Memory B cell (primary cell): ENCODE measurements around the gene IGSF21.

Source experiments
- ATAC-seq: fragments of 150-1000 bp; cut with Tn5 transposase; 2 replicates; pipeline ENCODE4 v1.10.0; 2021; ENCODE audit warnings: low read depth, mild to moderate bottlenecking, moderate library complexity
- DNase-seq, 2 donors: peaks; one replicate each; pipeline ENCODE4 v3.0.0; 2022; ENCODE audit warnings: low spot score in 2 of 2
- H3K27ac Mint-ChIP-seq: one replicate; pipeline ENCODE4 v1.8.0; 2022; ENCODE audit warnings: mild to moderate bottlenecking, moderate library complexity, mixed read lengths
- H3K27me3 Mint-ChIP-seq: one replicate; pipeline ENCODE4 v1.8.0; 2022; ENCODE audit warnings: mixed read lengths
- H3K36me3 Mint-ChIP-seq: one replicate; pipeline ENCODE4 v1.8.0; 2022; ENCODE audit warnings: mild to moderate bottlenecking, mixed read lengths
- H3K4me1 Mint-ChIP-seq: one replicate; pipeline ENCODE4 v1.8.0; 2022; ENCODE audit warnings: mixed read lengths
- H3K4me3 Mint-ChIP-seq: one replicate; pipeline ENCODE4 v1.8.0; 2022; ENCODE audit warnings: mild to moderate bottlenecking, moderate library complexity, mixed read lengths
- H3K9me3 Mint-ChIP-seq: one replicate; pipeline ENCODE4 v1.8.0; 2022; ENCODE audit warnings: mixed read lengths

Gene IGSF21

DNA sequence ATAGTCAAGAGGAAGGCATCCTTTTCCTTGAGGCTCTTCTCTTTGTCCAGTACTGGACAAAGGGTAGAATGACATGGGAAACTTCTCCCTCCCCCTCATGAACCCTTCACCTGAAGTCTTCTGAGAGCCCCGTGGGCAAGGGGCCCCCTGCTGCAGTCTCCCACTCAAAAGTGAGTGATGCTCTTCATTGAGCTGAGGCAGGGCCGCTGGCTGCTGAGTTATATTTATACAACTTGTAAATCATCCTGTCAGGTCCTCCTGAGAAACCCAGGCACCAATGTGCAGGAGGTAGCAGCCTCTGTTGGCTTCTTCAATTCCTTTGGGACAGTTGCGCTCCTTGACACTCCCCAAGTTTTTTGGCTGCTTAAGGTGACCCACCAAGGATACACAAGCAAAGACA is 150.2 kb downstream of the IGSF21 start:
- Mint-ChIP-seq H3K4me3 (no peak overlapping the region), H3K4me1 (no peaks in the 10 kb centered on the region), H3K36me3 (no peaks in the 10 kb centered on the region), H3K9me3 (peaks cover 7% of the 10 kb centered on the region), H3K27me3 (peaks cover 12% of the 10 kb centered on the region), H3K27ac (no peak overlapping the region)
- DNase-seq, result no peak
- ATAC-seq, result no peak

- peaks cover 9% of the 10 kb centered on the region for H3K27me3 Mint-ChIP-seq
- no peak overlapping the region for H3K4me3 Mint-ChIP-seq
- no peak overlapping the region for H3K27ac Mint-ChIP-seq
- H3K9me3 Mint-ChIP-seq, result peaks cover 3% of the 10 kb centered on the region
- no peak for DNase-seq
- H3K36me3 Mint-ChIP-seq, result no peaks in the 10 kb centered on the region
- no peak for ATAC-seq
- no peaks in the 10 kb centered on the region for H3K4me1 Mint-ChIP-seq
Measured at GRCh38 chr1:18261891-18262290, 154.3 kb downstream of the IGSF21 start.

- Mint-ChIP-seq H3K27ac (no peak overlapping the region), H3K4me3 (no peak overlapping the region), H3K9me3 (peaks cover 3% of the 10 kb centered on the region), H3K4me1 (no peaks in the 10 kb centered on the region), H3K36me3 (no peaks in the 10 kb centered on the region), H3K27me3 (peaks cover 8% of the 10 kb centered on the region)
- DNase-seq (no peak), ATAC-seq (no peak)
Measured at GRCh38 chr1:18262726-18263125, 155.1 kb downstream of the IGSF21 start.

DNA sequence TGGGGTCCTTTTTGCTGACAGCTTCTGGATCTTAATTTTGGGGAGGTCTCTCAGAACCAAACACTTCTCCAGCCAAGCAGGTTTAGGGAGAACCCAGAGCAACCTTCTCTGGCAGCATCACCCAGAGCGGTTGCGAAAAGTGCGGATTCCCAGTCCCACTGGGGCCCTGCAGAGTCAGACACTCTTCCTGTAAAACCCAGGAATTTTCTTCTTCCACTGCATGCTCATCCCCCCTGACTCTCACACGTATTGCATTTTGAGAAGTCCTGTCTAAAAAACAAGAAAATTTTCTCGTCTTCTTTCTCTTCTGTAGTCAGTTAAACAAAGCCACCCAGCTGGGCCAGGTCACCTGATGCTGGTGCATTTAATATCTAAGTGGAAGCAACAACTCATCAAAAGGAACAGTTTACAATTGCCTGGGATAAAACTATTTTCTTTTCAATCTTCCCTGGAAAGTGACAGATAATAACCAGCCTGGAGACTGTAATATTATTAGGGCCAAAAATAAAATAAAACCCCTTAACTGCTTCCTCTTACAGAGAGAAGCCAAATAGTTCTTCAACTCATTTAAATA is 156.0 kb downstream of the IGSF21 start:
- no peak for DNase-seq
- H3K36me3 Mint-ChIP-seq, result no peaks in the 10 kb centered on the region

DNA sequence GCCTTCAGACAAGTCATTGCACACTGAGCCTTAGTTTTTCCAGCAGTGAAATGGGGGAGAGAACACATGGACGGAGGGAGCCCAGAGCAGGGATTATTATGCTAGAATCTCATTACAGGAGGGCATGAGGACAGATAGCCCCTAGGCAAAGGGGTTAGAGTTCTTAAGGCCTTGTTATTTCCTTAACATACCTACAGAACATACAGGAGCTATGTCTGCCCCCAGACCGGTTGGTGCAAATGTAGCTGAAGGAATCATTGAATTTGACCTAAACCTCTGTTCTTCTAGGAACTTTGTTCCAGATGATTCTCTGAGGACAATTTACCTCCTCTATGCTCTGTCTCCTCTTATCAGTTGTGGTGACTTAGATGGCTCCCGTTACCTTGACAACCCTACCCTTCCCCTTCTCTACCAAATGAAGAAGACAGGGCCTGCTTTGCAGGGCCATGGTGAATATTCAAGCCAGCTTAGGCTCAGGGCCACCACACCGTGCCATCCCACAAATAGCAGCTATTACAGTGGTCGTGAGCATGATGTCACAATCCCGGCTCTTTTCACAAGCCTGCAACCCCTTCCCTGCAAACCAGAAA is 156.9 kb downstream of the IGSF21 start:
- no peaks in the 10 kb centered on the region for H3K4me1 Mint-ChIP-seq
- ATAC-seq (no peak), DNase-seq (no peak)
- no peak overlapping the region for H3K4me3 Mint-ChIP-seq
- peaks cover 9% of the 10 kb centered on the region for H3K27me3 Mint-ChIP-seq
- no peak overlapping the region for H3K27ac Mint-ChIP-seq
- no peaks in the 10 kb centered on the region for H3K36me3 Mint-ChIP-seq
- peaks cover 2% of the 10 kb centered on the region for H3K9me3 Mint-ChIP-seq

More for the DNA sequence above, 156.0 kb downstream of the IGSF21 start:
- Mint-ChIP-seq H3K4me3 (no peak overlapping the region), H3K4me1 (no peaks in the 10 kb centered on the region), H3K27me3 (peaks cover 8% of the 10 kb centered on the region), H3K9me3 (peaks cover 3% of the 10 kb centered on the region), H3K27ac (no peak overlapping the region)
- no peak for ATAC-seq

DNA sequence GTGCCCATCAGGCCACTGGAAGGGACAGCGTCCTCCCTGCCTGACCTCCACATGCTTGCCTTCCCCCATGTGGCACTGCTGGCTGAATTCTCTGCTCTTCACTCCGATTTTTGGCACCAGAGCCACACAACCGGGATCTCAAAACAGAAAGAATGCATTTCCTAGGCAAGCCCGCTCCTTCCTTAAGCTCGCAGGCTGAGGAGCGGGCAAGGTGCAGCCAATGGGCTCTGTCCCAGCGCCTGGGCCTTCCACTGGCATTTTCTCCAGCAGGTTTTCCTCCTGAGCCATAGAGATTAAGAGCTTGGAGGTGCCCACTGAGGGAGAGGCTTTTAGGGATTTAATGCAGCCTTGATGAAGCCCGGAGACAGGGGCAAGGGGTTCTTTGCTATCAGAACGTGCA is 158.0 kb downstream of the IGSF21 start:
- Mint-ChIP-seq H3K4me1 (no peaks in the 10 kb centered on the region), H3K9me3 (no peaks in the 10 kb centered on the region)
- ATAC-seq, result no peak

GRCh38 chr1:18266391-18266790 is 158.8 kb downstream of the IGSF21 start:
- no peaks in the 10 kb centered on the region for H3K4me1 Mint-ChIP-seq
- H3K36me3 Mint-ChIP-seq, result no peaks in the 10 kb centered on the region
- H3K9me3 Mint-ChIP-seq, result no peaks in the 10 kb centered on the region
- ATAC-seq, result no peak
- DNase-seq, result no peak
- peaks cover 4% of the 10 kb centered on the region for H3K27me3 Mint-ChIP-seq
- H3K4me3 Mint-ChIP-seq, result no peak overlapping the region
- H3K27ac Mint-ChIP-seq, result no peak overlapping the region

More for the DNA sequence above, 158.0 kb downstream of the IGSF21 start:
- H3K27ac Mint-ChIP-seq, result no peak overlapping the region
- no peak for DNase-seq
- H3K4me3 Mint-ChIP-seq, result no peak overlapping the region
- peaks cover 6% of the 10 kb centered on the region for H3K27me3 Mint-ChIP-seq
- H3K36me3 Mint-ChIP-seq, result no peaks in the 10 kb centered on the region

DNA sequence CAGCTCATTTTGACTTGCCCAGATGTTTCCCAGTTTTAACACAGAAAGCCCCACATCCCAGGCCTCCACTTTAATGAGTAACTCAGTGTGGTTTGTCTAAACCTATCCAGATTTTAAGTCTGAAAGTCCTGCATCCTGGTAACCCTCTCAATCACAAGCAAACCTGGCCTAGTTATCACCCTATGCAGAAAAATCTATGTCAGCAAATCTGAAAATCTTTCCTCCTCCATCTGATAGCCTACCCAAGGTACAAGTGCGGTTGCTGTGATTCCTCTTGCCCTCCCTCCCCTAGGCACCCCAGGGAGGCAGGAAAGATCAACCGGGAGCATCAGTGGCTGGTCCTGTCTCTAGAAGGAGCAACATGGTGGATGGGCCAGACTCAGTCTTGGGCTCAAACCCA is 163.7 kb downstream of the IGSF21 start:
- no peak for DNase-seq

GRCh38 chr1:18278946-18279345 is 171.3 kb downstream of the IGSF21 start:
- H3K9me3 Mint-ChIP-seq, result peaks cover 2% of the 10 kb centered on the region
- no peaks in the 10 kb centered on the region for H3K36me3 Mint-ChIP-seq
- H3K27ac Mint-ChIP-seq, result no peak overlapping the region
- H3K4me3 Mint-ChIP-seq, result no peak overlapping the region
- ATAC-seq (no peak), DNase-seq (no peak)
- peaks cover 2% of the 10 kb centered on the region for H3K4me1 Mint-ChIP-seq
- peaks cover 27% of the 10 kb centered on the region for H3K27me3 Mint-ChIP-seq

More for the DNA sequence above, 163.7 kb downstream of the IGSF21 start:
- Mint-ChIP-seq H3K36me3 (no peaks in the 10 kb centered on the region), H3K4me1 (no peaks in the 10 kb centered on the region), H3K4me3 (no peak overlapping the region), H3K27ac (no peak overlapping the region), H3K9me3 (peaks cover 4% of the 10 kb centered on the region), H3K27me3 (peaks cover 7% of the 10 kb centered on the region)
- no peak for ATAC-seq

DNA sequence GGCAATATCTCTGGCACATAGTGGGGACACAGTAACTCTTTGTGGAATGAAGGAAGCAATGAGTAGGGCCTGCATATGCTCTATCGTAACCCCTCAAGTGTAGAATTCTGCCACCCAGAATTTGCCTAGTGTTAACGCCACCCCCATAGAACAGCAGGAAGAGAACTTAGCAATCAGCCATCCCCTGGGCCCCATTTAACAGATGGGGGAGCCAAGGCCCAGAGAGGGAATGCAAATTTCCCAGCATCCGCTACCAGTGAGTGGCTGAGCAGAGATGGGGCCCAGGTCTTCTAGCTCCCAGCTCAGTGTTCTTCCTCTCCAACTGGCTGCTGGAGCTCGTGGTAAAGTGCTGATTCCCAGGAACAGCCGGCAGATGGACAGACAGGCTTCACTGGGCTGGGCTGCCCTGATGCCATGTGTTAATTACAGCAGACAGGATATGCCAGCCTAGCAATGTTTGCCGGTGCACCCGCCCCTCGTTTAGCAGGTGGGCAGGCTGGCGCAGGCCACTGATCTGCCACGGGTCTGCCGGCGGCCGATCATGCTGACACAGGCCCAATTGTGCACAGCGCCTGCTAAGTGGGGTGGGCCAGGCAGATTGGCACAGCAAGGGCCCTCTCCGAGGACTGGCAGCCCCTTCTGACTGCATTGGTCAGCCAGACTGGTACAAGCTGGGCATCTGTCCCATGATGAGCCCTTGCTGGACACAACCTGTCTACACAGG is 171.9 kb downstream of the IGSF21 start:
- Mint-ChIP-seq H3K9me3 (peaks cover 1% of the 10 kb centered on the region), H3K4me1 (peaks cover 2% of the 10 kb centered on the region), H3K27ac (no peak overlapping the region), H3K36me3 (no peaks in the 10 kb centered on the region), H3K27me3 (peaks cover 25% of the 10 kb centered on the region), H3K4me3 (no peak overlapping the region)
- ATAC-seq, result no peak
- DNase-seq, result no peak

GRCh38 chr1:18280956-18281355 is 173.4 kb downstream of the IGSF21 start:
- DNase-seq (no peak), ATAC-seq (no peak)
- Mint-ChIP-seq H3K4me3 (no peak overlapping the region), H3K4me1 (peaks cover 2% of the 10 kb centered on the region), H3K27me3 (peaks cover 22% of the 10 kb centered on the region), H3K27ac (no peak overlapping the region), H3K9me3 (peaks cover 1% of the 10 kb centered on the region), H3K36me3 (no peaks in the 10 kb centered on the region)

- DNase-seq (no peak), ATAC-seq (no peak)
- peaks cover 16% of the 10 kb centered on the region for H3K27me3 Mint-ChIP-seq
- H3K4me3 Mint-ChIP-seq, result no peak overlapping the region
- peaks cover 2% of the 10 kb centered on the region for H3K4me1 Mint-ChIP-seq
- no peaks in the 10 kb centered on the region for H3K9me3 Mint-ChIP-seq
- H3K27ac Mint-ChIP-seq, result no peak overlapping the region
- H3K36me3 Mint-ChIP-seq, result no peaks in the 10 kb centered on the region
Measured at GRCh38 chr1:18282851-18283600, 175.4 kb downstream of the IGSF21 start.

DNA sequence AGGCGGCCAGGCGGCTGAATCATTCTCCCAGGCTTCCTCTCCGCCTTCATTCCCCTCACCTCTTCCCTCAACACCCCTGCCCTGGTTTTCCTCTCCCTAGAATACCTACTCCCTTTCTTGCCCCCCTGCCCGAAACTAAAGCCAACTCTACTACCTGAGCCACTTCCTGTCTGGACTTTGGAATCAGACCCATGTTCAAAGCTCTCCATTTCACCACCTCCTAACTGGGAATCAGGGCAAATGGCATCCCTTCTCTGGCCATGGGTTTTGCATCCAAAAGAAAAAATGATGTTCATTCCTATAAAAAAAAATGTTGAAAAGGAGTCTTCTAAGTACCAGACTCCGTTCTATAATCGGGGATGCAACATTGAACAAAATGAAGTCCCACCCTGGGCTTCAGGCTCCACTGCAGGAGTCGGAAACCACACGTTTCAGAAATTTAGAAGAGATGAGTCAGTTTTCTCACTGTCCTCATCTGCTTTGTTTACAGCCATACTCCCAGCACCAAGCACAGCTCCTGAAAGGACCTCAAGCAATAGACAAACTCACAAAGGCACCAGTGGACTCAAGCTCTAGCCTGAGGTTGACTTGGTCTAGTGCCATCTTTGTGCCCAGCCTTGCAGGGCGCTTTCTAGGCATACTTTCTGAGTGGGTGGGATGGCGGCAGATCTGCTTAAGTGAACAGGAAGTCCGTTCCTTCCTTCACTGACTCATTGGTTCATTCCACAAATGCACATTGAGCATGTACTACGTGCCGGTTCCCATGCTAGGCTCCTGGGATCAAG is 176.2 kb downstream of the IGSF21 start:
- Mint-ChIP-seq H3K27me3 (peaks cover 16% of the 10 kb centered on the region), H3K27ac (no peak overlapping the region), H3K36me3 (no peaks in the 10 kb centered on the region), H3K9me3 (no peaks in the 10 kb centered on the region), H3K4me1 (peaks cover 2% of the 10 kb centered on the region), H3K4me3 (no peak overlapping the region)
- DNase-seq (no peak), ATAC-seq (no peak)
